GF-D8 (cell line): Measurements from ENCODE around the gene TEX19.
"Not testable (repeated sequence)": the region's sequence is repeated elsewhere in the genome, so short reads cannot be mapped to it uniquely, and the experiment has no call there.

Experiments
- DNase-seq: peaks from one replicate; lab custom pipeline; 2025; lab: John Stamatoyannopoulos, UW

TEX19 gene

GRCh38 chr17:82377294-82377693 is 18.2 kb downstream of the TEX19 start:
- not testable (repeated sequence) for DNase-seq

GRCh38 chr17:82377924-82378740 is 19.1 kb downstream of the TEX19 start:
- no peak for DNase-seq

- DNase-seq, result no peak
Measured at GRCh38 chr17:82378741-82379021, 19.6 kb downstream of the TEX19 start.

- DNase-seq, result no peak
Measured at GRCh38 chr17:82380860-82381702, 22.0 kb downstream of the TEX19 start.

GRCh38 chr17:82381703-82382009 is 22.6 kb downstream of the TEX19 start:
- DNase-seq, result not testable (repeated sequence)

GRCh38 chr17:82382220-82382932 is 23.3 kb downstream of the TEX19 start:
- DNase-seq, result not testable (repeated sequence)

- no peak for DNase-seq
Measured at GRCh38 chr17:82382933-82383255, 23.8 kb downstream of the TEX19 start.

- DNase-seq, result no peak
Measured at GRCh38 chr17:82383411-82383810, 24.4 kb downstream of the TEX19 start.

- no peak for DNase-seq
Measured at GRCh38 chr17:82384051-82384729, 25.1 kb downstream of the TEX19 start.

GRCh38 chr17:82384730-82385481 is 25.9 kb downstream of the TEX19 start:
- DNase-seq, result no peak

GRCh38 chr17:82385559-82386254 is 26.7 kb downstream of the TEX19 start:
- DNase-seq, result no peak

- no peak for DNase-seq
Measured at GRCh38 chr17:82386255-82386831, 27.3 kb downstream of the TEX19 start.

GRCh38 chr17:82386881-82387704 is 28.0 kb downstream of the TEX19 start:
- no peak for DNase-seq

- DNase-seq, result no peak
Measured at GRCh38 chr17:82387705-82388106, 28.7 kb downstream of the TEX19 start.

GRCh38 chr17:82388223-82388921 is 29.3 kb downstream of the TEX19 start:
- DNase-seq, result no peak

- no peak for DNase-seq
Measured at GRCh38 chr17:82388922-82389283, 29.9 kb downstream of the TEX19 start.

GRCh38 chr17:82389379-82389778 is 30.3 kb downstream of the TEX19 start:
- DNase-seq, result no peak

GRCh38 chr17:82390015-82390859 is 31.2 kb downstream of the TEX19 start:
- no peak for DNase-seq
